GM12872 (cell line): Measurements from ENCODE around the gene ACVR2B.
A peak's percentile ranks its signal among the peaks of the same experiment; 100 is the strongest.

Source experiments
- TF ChIP-seq, protein P1 (sequence below): IDR thresholded peaks from 3 replicates; pipeline ENCODE4 v1.5.1; 2011; ENCODE audit warnings: low read depth, mild to moderate bottlenecking, low read length, moderate library complexity; ENCODE audit not compliant: insufficient read depth

ACVR2B gene

DNA sequence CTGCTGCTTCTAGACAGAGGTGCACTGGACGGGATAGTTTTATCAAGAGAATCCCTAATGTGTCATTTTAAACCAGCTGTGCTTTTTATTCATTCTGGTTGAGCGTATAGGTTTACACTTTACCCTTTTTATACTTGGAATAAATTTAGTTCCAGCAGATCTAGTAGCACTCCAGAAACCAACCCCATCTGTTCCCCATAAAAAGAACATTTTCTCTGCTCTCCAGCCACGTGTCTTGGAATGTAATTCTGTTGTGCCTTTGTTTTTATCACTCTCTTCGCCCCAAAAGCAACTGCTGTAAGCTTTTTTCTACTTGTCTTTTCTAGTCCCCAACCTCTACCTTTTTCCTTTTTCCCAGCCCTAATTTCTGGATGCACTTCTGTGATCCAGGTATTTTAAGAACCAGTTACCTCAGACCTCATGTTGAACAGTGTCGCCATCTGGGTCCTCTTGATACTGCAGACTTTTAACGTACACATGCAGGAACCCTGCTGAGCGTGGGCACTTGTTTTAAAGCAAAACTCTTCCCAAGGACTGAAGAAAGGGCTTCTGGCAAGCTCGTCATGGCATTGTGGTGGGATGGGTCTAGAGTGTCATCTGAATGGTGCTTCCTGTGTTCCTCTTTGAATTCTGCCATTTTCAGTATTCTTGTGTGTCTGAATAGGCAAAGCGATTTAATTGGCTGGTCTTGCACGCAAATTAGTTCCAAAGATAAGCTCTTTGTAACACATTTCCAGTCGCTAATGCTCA, 36.8 kb downstream of the ACVR2B start:
- TF ChIP-seq, protein P1, sequence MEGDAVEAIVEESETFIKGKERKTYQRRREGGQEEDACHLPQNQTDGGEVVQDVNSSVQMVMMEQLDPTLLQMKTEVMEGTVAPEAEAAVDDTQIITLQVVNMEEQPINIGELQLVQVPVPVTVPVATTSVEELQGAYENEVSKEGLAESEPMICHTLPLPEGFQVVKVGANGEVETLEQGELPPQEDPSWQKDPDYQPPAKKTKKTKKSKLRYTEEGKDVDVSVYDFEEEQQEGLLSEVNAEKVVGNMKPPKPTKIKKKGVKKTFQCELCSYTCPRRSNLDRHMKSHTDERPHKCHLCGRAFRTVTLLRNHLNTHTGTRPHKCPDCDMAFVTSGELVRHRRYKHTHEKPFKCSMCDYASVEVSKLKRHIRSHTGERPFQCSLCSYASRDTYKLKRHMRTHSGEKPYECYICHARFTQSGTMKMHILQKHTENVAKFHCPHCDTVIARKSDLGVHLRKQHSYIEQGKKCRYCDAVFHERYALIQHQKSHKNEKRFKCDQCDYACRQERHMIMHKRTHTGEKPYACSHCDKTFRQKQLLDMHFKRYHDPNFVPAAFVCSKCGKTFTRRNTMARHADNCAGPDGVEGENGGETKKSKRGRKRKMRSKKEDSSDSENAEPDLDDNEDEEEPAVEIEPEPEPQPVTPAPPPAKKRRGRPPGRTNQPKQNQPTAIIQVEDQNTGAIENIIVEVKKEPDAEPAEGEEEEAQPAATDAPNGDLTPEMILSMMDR = no peak

DNA sequence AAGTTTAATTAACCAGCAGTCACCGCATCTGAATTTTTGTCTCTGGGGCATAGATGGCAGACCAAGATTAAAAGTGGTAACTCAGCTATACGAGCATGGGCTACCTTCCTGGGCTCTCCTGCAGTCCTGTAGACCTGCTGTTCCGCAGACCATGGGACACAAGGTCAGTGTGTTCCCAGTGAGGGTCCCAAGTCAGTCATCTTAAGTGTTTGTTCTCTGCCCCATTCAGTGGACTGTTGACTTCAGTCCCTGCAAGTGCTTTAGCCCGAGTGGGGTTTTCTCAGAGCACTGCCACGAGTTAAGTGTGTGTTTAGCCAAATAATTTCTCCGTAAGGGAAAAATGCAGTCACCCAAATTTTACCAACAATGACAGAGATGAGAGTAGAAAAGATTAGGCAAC, 37.5 kb downstream of the ACVR2B start:
- TF ChIP-seq, protein P1 = no peak

DNA sequence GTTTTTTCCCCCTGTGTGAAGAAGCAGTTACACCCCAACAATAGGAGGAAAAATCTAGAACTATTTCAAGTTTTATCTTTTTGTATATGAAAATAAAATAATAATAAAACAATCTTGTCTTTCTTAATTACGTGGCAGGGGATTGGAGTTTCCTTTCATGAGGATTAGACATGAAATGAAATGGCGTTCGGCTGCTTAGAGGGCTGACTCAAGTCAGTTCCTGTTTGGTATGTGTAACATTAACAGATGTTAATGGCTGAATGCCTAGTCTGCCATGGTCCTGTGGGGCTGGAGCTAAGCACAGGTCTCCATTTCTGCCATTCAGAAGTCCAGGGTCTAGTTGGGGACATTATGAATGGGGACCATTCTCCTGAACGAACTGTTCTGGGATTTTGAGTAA, 39.3 kb downstream of the ACVR2B start:
- TF ChIP-seq, protein P1 = no peak

DNA sequence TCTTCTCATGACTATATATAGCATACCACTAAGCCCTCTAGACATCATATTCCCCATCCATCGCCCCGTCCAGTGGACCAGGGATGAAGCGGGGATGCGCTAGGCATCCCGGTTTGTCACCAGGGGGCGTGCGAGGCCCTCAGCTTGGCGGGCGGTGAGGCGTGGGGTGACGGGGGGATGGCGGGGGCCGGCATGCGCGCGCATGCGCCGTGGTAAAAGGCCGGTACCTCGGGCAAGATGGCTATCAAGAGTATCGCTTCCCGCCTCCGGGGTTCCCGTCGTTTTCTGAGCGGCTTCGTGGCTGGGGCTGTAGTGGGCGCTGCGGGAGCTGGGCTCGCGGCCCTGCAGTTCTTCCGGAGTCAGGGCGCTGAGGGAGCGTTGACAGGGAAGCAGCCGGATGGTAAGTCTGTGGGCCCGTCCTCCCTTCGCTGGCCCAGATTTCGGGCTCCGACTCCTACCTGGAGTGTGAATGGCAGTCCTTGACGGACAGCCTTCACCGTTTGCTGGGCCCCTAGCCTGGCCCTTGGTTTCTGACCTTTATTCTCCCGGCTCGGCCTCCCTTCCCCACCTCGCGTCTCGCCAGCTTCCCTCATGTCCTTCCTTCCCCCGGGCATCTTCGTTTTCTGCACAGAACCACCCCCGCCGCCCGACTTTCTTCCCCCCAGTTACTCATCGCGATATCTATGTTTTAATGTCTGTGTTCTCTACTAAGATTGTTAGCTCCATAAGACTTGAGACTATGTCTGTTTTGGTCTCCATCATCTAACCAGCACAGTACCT, 42.6 kb downstream of the ACVR2B start, which contains the start of gene EXOG:
TSS of gene EXOG (plus strand) at position 210 of the 780 bp plus-strand sequence. CDS start at position 238, 28 bp downstream.
- TF ChIP-seq, protein P1 = peak; percentile 84

DNA sequence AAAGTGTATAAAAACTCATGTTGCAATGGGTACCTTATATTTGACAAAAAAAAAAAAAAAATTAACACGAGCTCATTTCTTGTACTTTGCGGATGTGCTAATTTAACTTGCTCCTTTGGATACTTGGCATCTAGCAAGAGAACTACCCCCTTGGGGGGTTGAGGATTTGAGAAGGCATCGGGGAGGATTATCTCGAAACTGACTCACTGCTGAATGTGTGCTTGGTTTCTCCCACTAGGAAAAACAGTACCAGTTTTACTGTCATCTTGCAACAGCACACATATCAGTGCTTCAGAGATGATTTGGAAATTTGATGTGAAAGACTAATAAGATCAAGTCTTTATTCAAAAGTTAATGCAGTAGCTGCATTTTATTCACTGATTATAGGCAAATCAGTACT, 43.3 kb downstream of the ACVR2B start:
- TF ChIP-seq, protein P1 = no peak

DNA sequence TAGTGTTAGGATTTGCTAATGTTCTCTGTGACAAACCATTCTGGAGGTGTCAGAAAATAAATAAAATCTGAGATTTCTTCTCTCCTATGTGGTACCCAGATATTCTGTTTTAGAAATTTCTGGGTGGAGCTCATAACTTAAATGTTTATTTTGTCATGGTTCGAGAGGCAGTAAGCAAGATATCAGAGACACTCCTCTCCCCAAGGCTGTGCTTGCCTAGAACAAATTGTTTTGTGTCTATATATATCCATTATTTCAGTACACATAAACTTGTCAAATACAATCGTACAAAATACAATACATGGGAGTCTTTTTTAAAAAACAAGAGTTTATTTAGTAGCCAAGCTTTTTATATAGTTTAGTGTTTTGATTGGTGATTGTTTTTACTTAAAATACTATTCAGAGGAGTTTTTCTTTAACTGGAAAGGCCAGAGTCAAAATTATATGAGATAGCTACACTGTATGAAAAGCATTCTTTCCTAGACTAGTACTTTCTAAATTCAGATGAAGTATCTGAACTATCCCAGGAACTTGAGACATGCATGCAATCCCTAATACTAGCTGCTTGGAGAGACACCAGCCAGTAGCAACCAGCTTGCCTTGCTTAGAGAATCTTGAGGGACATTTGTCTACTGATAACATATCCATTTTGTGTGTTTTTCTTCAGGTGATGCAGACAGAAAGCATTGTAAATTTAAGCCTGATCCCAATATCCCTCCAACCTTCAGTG, 47.2 kb downstream of the ACVR2B start:
- TF ChIP-seq, protein P1 = no peak

DNA sequence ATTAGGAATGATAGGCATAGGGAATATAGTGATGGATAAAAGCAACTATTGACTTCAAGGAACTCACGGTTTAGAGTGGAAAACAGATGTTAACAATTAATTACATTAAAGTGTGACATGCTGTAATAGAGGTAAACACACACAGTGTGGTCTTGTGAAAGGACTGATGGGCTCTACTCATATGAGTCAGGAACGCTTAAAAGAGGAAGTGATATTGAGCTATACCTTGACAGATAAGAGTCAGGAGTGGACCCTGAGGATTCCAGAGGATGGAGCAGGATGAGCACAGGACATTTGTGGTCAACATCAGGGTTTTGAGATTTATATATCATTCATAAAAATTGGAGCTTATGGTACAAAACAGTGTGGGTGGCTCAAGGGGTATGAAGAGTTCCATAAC, 53.4 kb downstream of the ACVR2B start:
- TF ChIP-seq, protein P1 = no peak
